Measurements from ENCODE around the gene NDUFS6. TPM values are rescaled to one million over a fixed set of nuclear protein-coding genes. Genes with fewer than 3 reads are reported as not detected.

Gene NDUFS6
- total RNA-seq, 1 experiment from 2014 or later, result 88.0 TPM

DNA sequence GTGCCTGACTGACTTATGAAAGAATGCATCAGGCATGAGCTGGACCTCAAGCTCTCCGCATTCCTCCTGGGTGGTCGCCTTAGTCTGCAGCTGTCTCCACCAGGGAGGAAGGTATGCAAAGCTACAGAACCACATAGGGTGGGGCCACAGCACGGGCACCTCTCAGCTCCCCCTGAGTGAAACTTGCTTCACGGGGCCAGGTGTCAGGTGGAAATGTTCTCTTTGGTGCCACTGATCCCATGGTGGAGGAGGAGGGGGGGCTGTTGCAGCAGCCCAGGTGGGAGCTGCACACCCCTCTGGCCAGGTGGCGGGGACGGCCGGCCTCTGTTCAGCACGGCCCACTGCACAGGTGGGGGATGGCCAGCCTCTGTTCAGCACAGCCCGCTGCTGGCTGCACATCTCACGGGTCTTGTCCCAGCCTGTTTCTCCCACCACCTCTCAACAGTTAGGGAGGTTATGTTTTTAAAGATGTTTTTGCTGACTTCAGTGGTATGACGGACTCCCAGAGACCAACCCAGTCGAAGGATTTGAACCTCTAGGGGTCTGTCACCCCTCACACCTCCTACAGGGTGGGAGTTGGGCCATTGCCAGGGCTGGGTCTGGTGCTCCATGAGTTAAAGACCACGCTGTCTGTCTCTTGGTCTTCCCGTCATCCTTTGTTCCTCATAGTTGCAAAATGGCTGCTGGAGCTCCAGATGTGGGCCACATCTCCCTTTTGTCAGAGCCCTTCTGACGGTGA lies 35.9 kb upstream of the NDUFS6 start:
- DNase-seq (ENCODE audit: low spot score), result no peak

DNA sequence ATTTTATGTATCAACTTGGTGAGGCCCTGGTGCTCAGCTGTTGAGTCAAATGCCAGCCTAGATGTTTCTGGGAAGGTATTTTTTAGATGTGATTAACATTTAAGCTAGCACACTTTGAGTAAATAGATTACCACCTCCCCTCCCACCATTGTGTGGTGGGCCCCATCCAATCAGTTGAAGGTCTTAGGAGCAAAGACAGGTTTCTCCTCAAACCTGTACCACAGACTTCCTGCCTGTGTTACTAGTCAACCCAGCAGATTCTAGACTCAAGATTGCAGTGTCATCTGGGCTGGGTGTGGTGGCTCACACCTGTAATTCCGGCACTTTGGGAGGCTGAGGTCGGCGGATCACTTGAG lies 35.3 kb upstream of the NDUFS6 start:
- DNase-seq (ENCODE audit: low spot score), result no peak

DNA sequence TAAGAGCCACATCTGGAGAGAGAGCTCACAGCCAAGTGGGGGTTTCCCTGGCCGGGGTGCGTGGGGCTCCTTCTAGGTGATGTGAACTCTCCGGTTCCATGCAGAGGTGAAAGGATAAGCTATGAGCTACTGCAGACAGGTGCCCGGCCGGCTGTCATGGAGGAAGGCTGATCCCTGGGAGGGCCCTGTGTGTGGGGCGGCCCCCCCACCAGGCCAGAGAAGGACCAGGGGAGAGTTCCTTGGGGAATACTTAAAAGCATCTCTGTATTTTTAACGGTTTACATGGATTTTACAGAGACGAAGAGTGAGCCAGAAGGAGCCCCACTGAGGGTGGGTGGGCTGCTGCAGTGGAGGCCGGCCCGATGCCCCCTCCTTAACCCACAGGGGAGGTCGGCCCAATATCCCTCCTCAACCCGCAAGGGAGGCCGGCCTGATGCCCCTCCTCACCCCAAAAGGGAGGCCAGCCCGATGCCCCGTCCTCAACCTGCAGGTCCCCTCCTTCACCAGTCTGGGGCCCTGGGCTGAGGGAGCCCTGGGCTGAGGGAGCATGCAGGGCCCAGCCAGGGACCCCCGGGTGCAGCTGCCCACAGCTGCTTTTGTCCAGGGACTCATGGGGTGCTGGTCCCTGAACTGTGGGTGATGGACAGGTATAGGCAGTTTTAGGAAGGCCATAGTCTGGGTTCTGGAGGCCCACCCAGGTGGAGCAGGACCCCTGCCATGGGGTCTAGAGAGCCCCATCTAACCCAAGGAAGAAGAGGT lies 33.5 kb upstream of the NDUFS6 start:
- no peak for DNase-seq (ENCODE audit: low spot score)

DNA sequence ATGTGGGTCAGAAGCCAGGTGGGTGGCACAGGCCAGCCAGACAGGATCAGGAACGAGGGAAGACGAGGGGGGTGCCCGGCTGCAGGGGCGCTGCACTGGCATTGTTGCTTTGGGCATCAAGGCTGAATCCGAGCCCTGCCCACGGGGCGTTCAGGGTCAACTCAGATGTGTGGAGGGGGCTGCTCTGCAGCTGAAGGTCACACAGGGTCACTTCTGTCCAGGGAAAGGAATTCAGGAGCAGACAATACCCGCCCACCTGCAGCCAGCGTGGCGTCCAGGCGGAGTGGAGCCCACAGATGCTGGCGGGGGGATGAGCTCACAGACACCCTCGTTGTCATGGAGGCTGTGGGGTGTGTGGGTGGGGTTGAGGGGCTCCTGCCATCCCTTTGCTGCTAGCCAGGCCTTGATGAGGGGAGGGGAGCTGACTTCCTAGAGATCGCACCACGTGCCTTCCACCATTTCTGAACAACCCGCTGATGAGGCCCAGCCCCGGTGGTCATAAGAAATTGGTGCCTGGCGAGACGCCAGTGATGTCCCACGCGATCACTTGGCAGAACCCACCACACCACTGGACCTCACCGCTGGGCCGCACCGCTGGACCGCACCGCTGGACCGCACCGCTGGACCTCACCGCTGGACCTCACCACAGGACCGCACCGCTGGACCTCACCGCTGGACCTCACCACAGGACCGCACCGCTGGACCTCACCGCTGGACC lies 32.8 kb upstream of the NDUFS6 start:
- DNase-seq (ENCODE audit: low spot score), result no peak

DNA sequence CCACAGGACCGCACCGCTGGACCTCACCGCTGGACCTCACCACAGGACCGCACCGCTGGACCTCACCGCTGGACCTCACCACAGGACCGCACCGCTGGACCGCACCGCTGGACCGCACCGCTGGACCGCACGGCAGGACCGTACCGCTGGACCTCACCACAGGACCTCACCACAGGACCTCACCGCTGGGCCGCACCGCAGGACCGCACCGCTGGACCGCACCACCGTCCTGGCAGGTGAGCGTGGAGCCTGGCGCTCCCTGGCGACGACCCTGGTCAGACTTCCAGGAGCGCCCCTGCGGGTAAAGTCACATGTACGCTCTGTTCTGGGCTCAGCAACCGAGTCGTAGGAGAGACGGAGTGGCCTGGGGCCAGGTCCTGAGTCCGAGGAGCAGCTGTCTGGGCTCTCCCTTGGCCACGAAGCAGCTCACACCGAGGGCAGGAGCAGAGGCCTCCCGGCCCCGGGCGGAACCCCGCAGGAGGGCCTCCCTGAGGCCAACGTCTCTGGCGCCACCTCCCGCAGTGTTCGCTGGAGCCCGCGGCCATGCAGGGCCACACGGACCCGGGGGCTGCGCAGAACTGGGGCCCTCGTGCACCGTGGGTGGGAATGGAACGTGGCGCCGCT lies 32.1 kb upstream of the NDUFS6 start:
- DNase-seq (ENCODE audit: low spot score), result no peak

DNA sequence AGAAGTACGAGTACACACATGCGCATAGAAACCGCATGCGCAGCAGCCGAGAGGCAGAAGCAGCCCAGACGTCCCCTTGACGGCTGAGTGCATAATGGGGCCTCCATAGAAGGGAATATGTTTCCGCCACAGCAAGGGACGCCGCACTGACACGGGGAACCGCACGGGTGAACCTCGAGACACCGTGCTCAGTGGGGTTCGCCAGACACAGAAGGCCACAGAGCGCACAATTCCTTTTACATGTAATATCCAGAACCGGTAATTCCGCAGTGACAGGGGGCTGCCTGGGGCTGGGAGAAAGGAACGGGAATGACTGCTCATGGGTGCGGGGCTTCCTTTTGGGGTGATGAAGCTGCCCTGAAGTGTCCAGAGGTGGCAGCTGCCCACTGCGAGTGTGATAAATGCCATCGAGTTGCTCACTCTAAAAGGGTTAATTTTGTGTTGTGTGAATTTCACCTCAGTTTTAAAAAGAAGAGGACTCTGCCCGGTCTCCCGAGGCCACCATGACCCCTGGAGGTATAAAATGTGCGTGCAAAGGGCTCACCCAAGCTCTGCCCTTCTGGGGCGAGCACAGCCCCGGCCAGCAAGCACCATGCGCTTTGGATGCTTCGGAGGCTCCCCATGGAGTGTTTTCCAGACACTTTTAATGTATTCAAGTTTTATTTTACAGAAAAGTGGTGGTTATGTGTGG lies 31.3 kb upstream of the NDUFS6 start:
- no peak for DNase-seq (ENCODE audit: low spot score)

DNA sequence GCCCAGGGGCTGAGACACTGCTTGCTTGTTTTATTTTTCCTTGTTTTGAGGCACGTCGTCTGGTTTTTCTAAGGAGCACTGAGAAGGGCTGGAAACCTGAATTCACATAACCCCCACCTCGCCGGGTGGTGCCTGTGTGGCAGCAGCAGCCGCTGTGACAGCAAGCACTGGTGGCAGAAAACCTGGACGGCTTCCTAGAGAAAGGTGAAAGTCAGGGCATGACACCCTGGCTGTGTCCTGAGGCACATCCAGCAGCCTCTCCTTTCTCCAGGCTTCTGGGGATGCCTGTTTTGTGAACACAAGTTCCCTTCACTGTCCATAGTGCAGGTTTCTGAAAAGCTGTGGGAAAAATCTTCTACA lies 30.8 kb upstream of the NDUFS6 start:
- DNase-seq (ENCODE audit: low spot score), result no peak

DNA sequence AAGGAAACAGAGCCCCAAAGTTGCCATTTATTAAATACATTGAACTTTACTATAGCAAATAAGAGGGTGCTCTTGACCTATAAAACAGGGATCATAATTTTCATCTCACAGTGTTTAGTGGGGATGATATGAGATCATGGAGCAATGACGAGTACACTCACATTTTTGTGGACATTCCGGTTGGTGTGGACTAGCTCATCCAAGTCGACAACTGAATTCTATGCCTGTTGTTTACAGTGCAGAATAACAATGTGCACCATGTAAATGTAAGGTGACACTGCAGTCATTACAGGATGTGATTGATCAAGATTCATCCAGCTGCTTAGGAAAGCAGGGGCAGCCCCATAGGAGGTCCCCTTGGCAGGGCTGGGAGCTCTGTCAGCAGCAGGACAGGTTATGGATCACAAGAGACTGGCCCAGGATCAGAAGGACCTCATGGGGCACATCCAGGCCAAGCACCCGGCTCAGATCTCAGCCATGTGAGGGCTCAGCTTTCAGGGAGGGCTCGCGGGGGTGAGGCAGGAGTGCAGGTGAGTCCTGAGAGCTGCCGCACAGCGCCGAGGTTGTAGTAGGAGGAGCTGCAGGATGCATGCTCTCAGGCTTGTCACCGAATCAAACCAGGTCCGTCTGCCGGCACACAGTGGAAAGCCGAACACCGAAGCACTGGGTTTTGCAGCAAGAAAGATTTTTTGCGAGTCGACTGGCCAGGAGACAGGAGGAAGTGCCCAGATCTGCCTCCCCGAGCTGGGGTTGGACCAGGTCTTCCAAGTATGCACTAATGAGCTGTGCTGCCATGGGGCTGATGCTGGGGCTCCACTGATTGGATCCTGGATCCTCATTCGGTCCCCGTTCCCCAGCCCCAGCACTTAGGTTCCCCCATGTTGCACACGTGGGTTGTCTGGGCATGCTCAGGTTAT lies 29.8 kb upstream of the NDUFS6 start:
- DNase-seq (ENCODE audit: low spot score), result no peak

DNA sequence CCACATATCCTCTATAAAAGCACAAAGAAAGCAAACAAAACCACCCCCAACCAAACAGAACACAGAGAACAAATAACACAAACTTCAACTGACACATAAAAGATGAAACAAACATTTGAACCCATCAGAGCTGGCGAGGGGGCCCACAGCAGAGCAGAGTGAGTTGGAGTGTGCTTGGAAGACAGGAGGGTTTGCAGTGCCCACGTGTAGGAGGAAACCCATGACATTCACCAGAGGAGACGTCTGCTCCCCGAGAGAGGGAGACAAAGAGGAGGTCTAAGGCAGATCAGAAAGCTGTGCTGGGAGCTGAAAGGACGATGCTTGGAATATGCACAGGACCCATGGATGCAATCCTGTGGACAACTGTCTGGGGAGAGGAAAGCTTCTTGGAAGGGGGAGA lies 28.6 kb upstream of the NDUFS6 start:
- DNase-seq (ENCODE audit: low spot score), result peak; percentile 43

DNA sequence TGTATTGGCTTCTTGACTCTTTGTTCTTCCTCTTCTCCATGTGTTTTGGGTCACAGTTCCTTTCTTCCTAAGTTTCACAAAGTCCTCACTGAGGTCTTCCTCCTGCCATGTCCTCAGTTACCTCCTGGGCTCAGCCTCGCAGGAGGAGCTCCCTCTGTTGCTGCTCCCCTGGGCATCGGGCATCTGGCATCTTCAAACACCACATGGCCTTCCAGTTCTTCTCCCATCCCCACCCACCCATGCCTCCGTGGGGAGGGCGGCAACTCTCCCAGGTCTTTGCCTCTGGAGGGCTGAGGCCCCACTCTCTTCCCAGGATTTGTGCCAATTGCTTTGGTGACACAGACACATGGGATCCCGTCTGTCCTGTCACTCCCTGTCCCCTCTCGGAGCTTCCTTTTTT lies 24.4 kb upstream of the NDUFS6 start:
- DNase-seq (ENCODE audit: low spot score), result no peak

DNA sequence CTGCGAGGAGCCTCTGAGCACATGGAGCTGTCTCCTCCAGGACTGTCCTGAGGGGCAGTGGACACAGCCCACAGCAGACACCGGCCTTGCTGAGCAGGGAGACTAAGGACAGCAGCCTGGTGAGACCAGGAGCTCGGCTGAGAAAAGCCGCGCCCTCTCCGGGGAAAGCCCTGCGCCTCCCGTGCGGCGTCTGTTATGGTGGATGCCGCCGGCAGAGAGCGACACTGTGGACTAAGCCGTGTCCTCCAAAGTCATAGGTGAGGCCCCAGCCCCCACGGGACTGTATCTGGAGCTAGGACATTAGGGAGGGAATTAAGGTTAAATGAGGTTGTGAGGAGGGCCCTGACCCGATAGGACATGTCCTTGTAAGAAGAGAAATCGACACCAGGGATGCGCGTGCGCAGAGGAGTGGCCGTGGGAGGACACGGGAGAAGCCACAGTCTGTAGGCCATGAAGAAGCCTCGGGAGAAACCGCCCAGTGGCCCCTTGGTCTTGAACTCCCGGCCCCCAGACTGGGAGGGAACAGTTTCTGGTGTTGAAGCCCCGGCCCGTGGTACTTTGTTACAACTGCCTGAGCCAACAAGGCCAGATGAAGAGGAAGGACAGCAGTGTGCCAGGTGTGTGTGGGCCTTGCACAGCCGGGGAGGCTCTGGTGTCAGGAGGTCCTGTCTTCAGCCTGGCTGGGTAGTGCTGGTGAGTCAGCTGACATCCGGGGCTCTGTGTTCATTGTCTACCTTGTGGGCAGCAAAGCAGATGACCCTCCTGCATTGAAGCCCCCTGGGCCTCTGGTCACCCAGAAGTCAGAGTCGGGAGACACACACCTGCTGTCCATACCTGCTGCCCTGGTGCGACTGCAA lies 23.7 kb upstream of the NDUFS6 start:
- no peak for DNase-seq (ENCODE audit: low spot score)

DNA sequence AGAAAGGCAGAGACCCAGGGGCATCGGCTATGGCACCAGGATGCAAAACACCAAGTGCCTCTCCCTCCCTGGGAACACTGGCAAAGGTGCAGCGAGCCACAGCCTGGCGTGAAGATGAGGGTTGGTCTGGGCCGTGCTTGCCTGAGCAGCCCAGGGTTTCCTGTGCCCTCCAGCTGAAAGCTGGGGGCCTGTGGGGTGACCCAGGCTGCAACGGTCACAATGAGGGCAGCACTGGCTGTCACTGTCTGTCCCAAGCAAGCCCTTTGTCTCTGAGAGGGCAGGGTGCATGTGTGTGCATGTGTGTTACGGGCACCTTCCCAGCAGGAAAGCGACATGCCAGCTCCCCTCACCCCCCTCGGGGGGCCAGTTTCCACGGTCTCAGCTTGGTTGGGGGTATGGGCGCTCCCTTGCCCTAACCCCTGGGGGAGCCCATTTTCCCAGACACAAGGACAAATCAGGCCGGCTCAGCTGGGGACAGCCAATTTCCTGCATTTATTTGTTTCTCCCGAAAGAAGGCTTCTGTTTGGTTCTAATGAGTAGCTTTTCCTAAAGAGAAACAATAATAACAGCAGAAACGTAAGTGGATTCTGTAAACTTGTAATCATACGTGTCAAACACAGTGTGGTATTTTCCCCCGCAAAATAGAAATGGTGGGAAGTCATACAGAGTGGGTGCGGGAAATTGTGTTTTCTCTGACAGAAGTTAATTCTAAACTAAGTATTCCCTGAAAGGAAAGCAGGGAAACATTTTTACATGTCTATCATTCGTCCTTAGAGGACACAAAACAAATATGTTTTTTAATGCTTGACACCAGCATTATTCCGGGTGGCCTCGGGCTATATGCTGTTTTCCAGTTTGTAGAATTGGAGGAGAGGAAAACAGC lies 22.8 kb upstream of the NDUFS6 start:
- DNase-seq (ENCODE audit: low spot score), result no peak

DNA sequence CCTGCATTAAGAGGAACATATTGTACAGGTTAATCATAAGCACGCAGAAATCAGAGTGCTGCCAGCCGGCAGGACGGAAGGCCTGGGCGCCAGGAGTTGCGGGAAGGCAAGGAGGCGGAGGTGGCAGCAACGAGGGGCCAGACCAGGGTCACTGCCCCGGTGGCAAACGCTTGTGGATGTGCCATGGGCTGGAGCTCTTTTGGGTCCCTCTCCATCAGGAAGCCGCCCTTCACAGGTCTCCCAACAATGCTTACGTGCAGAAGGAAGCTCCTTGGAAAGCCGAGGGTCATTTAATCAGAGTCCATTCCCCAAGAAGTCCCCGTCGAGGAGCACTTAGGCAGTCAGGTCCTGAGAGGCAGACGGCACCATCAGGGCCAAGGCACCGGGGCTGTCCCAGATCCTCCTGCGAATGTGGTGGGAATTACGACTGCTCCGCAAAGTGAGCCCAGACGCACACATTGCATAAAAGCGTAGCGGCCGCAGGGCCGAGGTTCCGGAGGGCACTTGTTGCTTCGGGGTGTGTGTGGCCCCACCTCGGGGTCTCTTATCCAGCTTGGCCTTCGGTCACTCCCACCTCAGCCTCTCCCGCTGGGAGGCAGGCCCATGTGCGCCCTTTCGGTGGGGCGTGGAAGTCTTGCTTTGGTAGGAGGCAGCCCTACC lies 22.1 kb upstream of the NDUFS6 start:
- DNase-seq (ENCODE audit: low spot score), result no peak

DNA sequence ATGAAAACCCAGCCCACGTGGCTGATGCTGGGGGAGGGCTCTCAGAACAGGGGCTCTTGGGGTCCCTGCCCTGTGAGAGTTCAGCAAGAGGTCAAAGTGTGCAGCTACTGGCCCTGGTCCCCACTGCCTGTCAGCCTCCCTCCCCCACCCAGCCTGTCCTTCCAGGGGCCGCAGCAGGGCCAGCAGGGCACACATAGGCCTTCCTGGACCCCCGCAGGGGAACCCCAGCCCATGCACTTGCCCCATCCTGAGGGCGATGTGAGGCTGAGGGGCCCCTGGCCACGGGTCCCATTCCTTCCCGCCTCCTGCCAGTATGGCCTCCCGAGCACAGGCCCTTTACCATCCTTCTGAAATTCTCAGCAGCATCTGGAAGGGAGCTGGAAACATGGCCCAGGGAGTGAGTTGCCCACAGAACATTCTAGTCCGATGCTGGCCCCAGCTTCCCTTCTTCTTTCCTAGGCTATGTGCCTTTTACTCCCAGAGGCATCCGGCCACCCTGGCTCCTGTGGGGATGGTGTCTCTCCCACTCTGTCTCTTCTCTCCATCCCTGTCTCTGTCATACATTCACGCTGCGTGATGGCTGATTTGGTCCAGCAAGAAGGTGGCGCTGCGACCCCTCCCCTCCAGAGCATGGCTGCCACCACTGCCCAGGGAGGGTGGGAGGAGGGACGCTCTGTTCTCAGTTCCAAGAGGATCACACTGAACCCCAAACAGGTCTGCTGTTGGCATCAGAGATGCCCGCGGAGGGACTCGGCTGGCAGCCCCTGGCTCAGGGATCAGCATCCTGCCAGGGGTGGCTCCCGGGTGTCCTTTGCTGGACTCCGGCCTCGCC lies 21.2 kb upstream of the NDUFS6 start:
- DNase-seq (ENCODE audit: low spot score), result no peak

DNA sequence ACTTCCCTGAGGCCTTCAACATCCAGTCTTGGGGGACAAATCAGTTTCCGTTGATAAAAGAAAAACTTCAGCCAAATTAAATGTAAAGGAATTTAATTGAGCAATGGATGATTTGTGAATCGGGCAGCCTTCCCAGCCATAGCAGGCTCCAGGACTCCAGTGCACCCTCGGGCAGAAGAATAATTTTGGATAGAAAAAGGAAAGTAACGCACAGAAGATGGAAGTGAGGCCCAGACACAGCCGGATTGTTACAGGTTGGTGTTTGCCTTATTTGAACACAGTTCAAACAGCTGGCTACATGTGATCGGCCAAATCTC lies 20.6 kb upstream of the NDUFS6 start:
- DNase-seq (ENCODE audit: low spot score), result no peak

DNA sequence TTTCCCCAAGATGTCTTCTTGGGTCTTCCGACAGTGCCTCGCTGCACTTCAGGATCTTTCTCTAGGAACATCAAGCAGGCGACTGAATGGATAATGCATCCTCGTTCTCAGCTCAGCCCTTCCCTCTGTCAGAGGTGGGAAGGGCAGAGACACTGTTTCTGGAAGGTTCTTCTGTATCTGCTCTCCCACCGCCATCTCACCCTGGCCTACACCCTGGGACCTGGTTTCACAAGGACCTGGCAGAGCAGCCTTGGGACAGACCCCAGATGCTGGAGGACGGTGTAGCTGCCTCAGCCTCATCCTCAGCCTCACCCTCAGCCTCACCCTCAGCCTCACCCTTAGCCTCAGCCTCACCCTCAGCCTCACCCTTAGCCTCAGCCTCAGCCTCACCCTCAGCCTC lies 20.1 kb upstream of the NDUFS6 start:
- DNase-seq (ENCODE audit: low spot score), result no peak

DNA sequence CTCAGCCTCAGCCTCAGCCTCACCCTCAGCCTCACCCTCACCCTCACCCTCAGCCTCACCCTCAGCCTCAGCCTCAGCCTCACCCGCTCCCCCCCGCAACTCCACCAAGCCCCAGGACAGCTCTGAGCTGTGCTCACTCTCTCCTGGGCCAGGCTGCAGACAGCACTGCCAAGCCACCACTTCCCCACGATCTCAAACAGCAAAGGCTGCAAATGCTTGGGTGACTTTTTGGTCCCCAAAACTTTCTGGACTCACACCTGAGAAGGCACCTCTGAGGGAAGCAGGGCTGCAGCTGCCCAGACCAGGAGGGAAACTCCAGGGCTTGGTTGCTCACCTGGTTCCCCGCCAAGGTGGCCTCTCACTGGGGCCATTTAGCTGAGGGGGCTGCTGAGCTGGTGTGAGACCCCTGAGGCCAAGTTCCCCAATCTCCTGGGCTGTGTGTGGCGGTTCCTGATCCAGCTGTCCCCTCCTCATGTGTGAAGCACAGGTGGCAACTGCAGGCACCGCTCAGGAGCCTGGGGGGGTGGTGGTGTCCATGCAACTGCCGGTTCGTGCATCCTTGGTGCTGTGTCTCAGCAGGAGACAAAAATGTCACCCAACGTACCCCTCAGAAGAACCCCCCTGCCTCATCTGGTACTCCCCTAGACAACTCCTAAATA lies 19.4 kb upstream of the NDUFS6 start:
- DNase-seq (ENCODE audit: low spot score), result no peak
